ENCODE measurements around the gene TUBB1. TPM values are rescaled to one million over a fixed set of nuclear protein-coding genes. Genes with fewer than 3 reads are reported as not detected.

The TUBB1 gene
- total RNA-seq, 2 donors from 2014 or later: not detected

GRCh38 chr20:59015812-59016711, 3.2 kb upstream of the TUBB1 start:
- TF ChIP-seq CTCF (conservative IDR thresholded peaks at IDR 0.05): no peak
- Mint-ChIP-seq H3K4me3 (no peak overlapping the region), H3K9me3 (no peaks in the 10 kb centered on the region), H3K4me1 (peaks cover 8% of the 10 kb centered on the region), H3K36me3 (ENCODE audit: low read depth) (no peaks in the 10 kb centered on the region), H3K27ac (no peak overlapping the region), H3K27me3 (ENCODE audit: insufficient read depth) (peaks cover 31% of the 10 kb centered on the region)
- DNase-seq: no peak
- Histone ChIP-seq H3K27ac (ENCODE audit: low read depth, low read length) (no peak overlapping the region), H3K9ac (ENCODE audit: extremely low read depth, low read length, poor library complexity, severe bottlenecking) (no peak overlapping the region), H3K27me3 (ENCODE audit: control insufficient read depth, insufficient read depth, low read length, poor library complexity, severe bottlenecking) (no peaks in the 10 kb centered on the region), H3K4me1 (ENCODE audit: control insufficient read depth, insufficient read depth, low read length) (no peaks in the 10 kb centered on the region), H3K4me3 (ENCODE audit: low read length) (no peak overlapping the region), H3K9me3 (ENCODE audit: control insufficient read depth, low read length) (no peaks in the 10 kb centered on the region), H3K36me3 (ENCODE audit: control insufficient read depth, insufficient read depth, low read length) (no peaks in the 10 kb centered on the region)
- WGBS, 2 experiments (ENCODE audit: insufficient coverage in 1 of 2, insufficient read length in 1 of 2): 90 to 91% methylated on average over 9 to 16 of the region's 16 CpGs

- Histone ChIP-seq H3K27me3 (ENCODE audit: control insufficient read depth, insufficient read depth, low read length, poor library complexity, severe bottlenecking) (no peaks in the 10 kb centered on the region), H3K27ac (ENCODE audit: low read depth, low read length) (no peak overlapping the region), H3K9ac (ENCODE audit: extremely low read depth, low read length, poor library complexity, severe bottlenecking) (no peak overlapping the region), H3K4me1 (ENCODE audit: control insufficient read depth, insufficient read depth, low read length) (no peaks in the 10 kb centered on the region), H3K4me3 (ENCODE audit: low read length) (no peak overlapping the region), H3K36me3 (ENCODE audit: control insufficient read depth, insufficient read depth, low read length) (no peaks in the 10 kb centered on the region), H3K9me3 (ENCODE audit: control insufficient read depth, low read length) (no peaks in the 10 kb centered on the region)
- H3K9me3 Mint-ChIP-seq: no peaks in the 10 kb centered on the region
- no peak for TF ChIP-seq CTCF (conservative IDR thresholded peaks at IDR 0.05)
- H3K36me3 Mint-ChIP-seq (ENCODE audit: low read depth): no peaks in the 10 kb centered on the region
- no peak overlapping the region for H3K4me3 Mint-ChIP-seq
- peaks cover 30% of the 10 kb centered on the region for H3K27me3 Mint-ChIP-seq (ENCODE audit: insufficient read depth)
- no peak for DNase-seq
- no peak overlapping the region for H3K27ac Mint-ChIP-seq
- peaks cover 4% of the 10 kb centered on the region for H3K4me1 Mint-ChIP-seq
- 89 to 95% methylated on average over 4 of the region's 4 CpGs for WGBS, 2 experiments (ENCODE audit: insufficient coverage in 1 of 2, insufficient read length in 1 of 2)
Measured at GRCh38 chr20:59016795-59017492, 2.3 kb upstream of the TUBB1 start.

GRCh38 chr20:59017493-59018231, 1.6 kb upstream of the TUBB1 start:
- no peaks in the 10 kb centered on the region for H3K27me3 ChIP-seq (ENCODE audit: control insufficient read depth, insufficient read depth, low read length, poor library complexity, severe bottlenecking)
- H3K27ac ChIP-seq (ENCODE audit: low read depth, low read length): no peak overlapping the region
- no peaks in the 10 kb centered on the region for H3K4me1 ChIP-seq (ENCODE audit: control insufficient read depth, insufficient read depth, low read length)
- H3K9me3 Mint-ChIP-seq: no peaks in the 10 kb centered on the region
- no peak overlapping the region for H3K27ac Mint-ChIP-seq
- H3K9ac ChIP-seq (ENCODE audit: extremely low read depth, low read length, poor library complexity, severe bottlenecking): no peak overlapping the region
- H3K9me3 ChIP-seq (ENCODE audit: control insufficient read depth, low read length): no peaks in the 10 kb centered on the region
- peaks cover 25% of the 10 kb centered on the region for H3K27me3 Mint-ChIP-seq (ENCODE audit: insufficient read depth)
- H3K4me3 Mint-ChIP-seq: no peak overlapping the region
- 92% methylated on average over 7 to 16 of the region's 16 CpGs for WGBS, 2 experiments (ENCODE audit: insufficient coverage in 1 of 2, insufficient read length in 1 of 2)
- H3K36me3 Mint-ChIP-seq (ENCODE audit: low read depth): peaks cover 5% of the 10 kb centered on the region
- H3K4me1 Mint-ChIP-seq: peaks cover 4% of the 10 kb centered on the region
- no peak for TF ChIP-seq CTCF (conservative IDR thresholded peaks at IDR 0.05)
- no peak overlapping the region for H3K4me3 ChIP-seq (ENCODE audit: low read length)
- peaks cover 3% of the 10 kb centered on the region for H3K36me3 ChIP-seq (ENCODE audit: control insufficient read depth, insufficient read depth, low read length)
- peak; percentile 36 for DNase-seq
